ENCODE measurements around the gene GADL1.

Gene GADL1

GRCh38 chr3:30721314-30721634, 173.2 kb downstream of the GADL1 start:
- DNase-seq (ENCODE audit: low read depth): no peak

- peak; percentile 85 for DNase-seq (ENCODE audit: low read depth)
Measured at GRCh38 chr3:30720586-30721313, 173.7 kb downstream of the GADL1 start.

- no peak for DNase-seq (ENCODE audit: low read depth)
Measured at GRCh38 chr3:30719536-30719935, 174.9 kb downstream of the GADL1 start.

- no peak for DNase-seq (ENCODE audit: low read depth)
Measured at GRCh38 chr3:30713885-30714503, 180.5 kb downstream of the GADL1 start.

- no peak for DNase-seq (ENCODE audit: low read depth)
Measured at GRCh38 chr3:30712991-30713390, 181.5 kb downstream of the GADL1 start.

- no peak for DNase-seq (ENCODE audit: low read depth)
Measured at GRCh38 chr3:30711867-30712266, 182.6 kb downstream of the GADL1 start.

GRCh38 chr3:30711151-30711550, 183.3 kb downstream of the GADL1 start:
- DNase-seq (ENCODE audit: low read depth): no peak

- no peak for DNase-seq (ENCODE audit: low read depth)
Measured at GRCh38 chr3:30710017-30710416, 184.4 kb downstream of the GADL1 start.

- DNase-seq (ENCODE audit: low read depth): no peak
Measured at GRCh38 chr3:30708472-30708871, 186.0 kb downstream of the GADL1 start.

- no peak for DNase-seq (ENCODE audit: low read depth)
Measured at GRCh38 chr3:30707825-30708224, 186.6 kb downstream of the GADL1 start.

GRCh38 chr3:30704931-30705890, 189.2 kb downstream of the GADL1 start:
- no peak for DNase-seq (ENCODE audit: low read depth)

GRCh38 chr3:30702828-30703397, 191.5 kb downstream of the GADL1 start:
- DNase-seq (ENCODE audit: low read depth): no peak

- DNase-seq (ENCODE audit: low read depth): no peak
Measured at GRCh38 chr3:30702038-30702827, 192.2 kb downstream of the GADL1 start.

GRCh38 chr3:30700702-30701321, 193.6 kb downstream of the GADL1 start:
- no peak for DNase-seq (ENCODE audit: low read depth)

GRCh38 chr3:30699927-30700326, 194.5 kb downstream of the GADL1 start:
- no peak for DNase-seq (ENCODE audit: low read depth)

- DNase-seq (ENCODE audit: low read depth): no peak
Measured at GRCh38 chr3:30698549-30698948, 195.9 kb downstream of the GADL1 start.

GRCh38 chr3:30696896-30697295, 197.6 kb downstream of the GADL1 start:
- DNase-seq (ENCODE audit: low read depth): no peak

GRCh38 chr3:30696403-30696819, 198.1 kb downstream of the GADL1 start:
- DNase-seq (ENCODE audit: low read depth): no peak

- no peak for DNase-seq (ENCODE audit: low read depth)
Measured at GRCh38 chr3:30695302-30696061, 199.0 kb downstream of the GADL1 start.

GRCh38 chr3:30694668-30695067, 199.8 kb downstream of the GADL1 start:
- no peak for DNase-seq (ENCODE audit: low read depth)
